Fibroblast of the aortic adventitia (primary cell): ENCODE data around the gene TDRKH. TPM values are rescaled to one million over a fixed set of nuclear protein-coding genes. Genes with fewer than 3 reads are reported as not detected.

Experiments
- DNase-seq: peaks from one replicate; pipeline ENCODE4 v3.0.0-alpha.2; 2010; ENCODE audit warnings: low read depth
- H3K4me3 ChIP-seq: 2 replicates; pipeline ENCODE4 v1.5.1; 2011; ENCODE audit warnings: low read depth, mild to moderate bottlenecking, control low read depth, low read length, moderate library complexity
- CTCF ChIP-seq: IDR thresholded peaks from 2 replicates; pipeline ENCODE4 v1.5.1; 2011; ENCODE audit warnings: mild to moderate bottlenecking, low read length, control low read depth, inconsistent platforms; ENCODE audit not compliant: insufficient read depth
- total RNA-seq: library from RNA; depleted of rRNA; stranded (reverse); fragments of >200 nt; gene quantifications from 2 replicates; pipeline ENCODE4 v1.2.3, GENCODE V29; 2012; ENCODE audit warnings: low replicate concordance

TDRKH gene
- total RNA-seq, 1 donor = 2.1 TPM

- DNase-seq = peak; percentile 17
These were observed 26.3 kb downstream of the TDRKH start for GRCh38 chr1:151763990-151764389.

DNA sequence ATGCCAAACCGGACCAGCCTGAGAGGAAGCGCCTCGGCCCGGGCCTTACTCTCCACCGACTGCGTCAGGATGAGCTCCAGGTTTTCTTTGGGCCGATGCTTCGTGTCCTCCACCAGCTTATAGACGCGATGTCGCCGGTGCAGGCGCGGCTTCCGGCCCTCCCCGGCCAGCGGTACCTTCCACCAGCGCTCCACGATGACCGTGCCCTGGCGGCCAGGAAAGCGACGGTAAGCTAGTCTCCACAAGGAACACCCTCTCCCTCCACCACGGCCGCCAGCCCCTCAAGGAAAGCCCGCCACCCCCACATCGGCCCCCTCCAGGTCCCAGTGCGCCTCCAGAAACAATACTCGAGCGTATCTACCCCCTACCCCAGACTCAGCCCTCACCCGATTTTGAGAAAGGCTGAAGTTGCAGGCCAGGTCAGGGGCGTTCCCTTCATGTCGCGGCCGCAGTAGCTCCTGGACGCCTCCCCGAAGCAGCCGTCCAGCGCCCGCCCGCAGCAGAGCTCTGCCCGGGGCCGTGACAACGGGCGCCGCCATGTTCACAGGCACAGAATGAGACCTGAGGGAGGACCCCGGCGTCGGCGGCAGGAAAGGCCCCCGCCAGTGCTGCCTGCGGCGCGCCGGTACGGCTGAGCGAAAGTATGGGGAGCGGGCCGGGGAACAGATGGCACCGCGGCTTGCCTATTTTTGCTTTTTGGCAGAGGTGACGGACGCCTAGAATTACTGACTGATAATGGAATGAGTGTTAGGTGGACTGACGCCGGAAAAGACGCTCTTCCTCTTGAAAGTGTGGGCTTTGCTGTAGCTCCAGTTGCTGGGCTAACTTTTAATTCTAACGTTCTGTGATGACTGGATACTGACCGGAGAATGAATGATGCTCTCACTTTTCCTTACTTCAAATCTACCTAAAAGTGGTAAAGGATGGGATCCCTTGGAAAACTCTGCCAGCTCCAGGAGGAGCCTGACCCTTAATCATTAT is 27.1 kb downstream of the TDRKH start, which contains the start of gene MRPL9:
MRPL9 (minus strand) TSS at position 556 of the 981 bp plus-strand sequence; CDS start at position 539, 17 bp downstream.
- no peak for TF ChIP-seq CTCF
- DNase-seq = peak; percentile 69
- H3K4me3 ChIP-seq = peak within 1 kb of the TSS; percentile 91

More at GRCh38 chr1:151763990-151764389, 26.3 kb downstream of the TDRKH start:
- peak overlapping the region; percentile 91 for H3K4me3 ChIP-seq
- TF ChIP-seq CTCF = no peak

GRCh38 chr1:151760597-151761385 is 29.5 kb downstream of the TDRKH start:
- TF ChIP-seq CTCF = no peak
- DNase-seq = no peak
- H3K4me3 ChIP-seq = no peak overlapping the region

DNA sequence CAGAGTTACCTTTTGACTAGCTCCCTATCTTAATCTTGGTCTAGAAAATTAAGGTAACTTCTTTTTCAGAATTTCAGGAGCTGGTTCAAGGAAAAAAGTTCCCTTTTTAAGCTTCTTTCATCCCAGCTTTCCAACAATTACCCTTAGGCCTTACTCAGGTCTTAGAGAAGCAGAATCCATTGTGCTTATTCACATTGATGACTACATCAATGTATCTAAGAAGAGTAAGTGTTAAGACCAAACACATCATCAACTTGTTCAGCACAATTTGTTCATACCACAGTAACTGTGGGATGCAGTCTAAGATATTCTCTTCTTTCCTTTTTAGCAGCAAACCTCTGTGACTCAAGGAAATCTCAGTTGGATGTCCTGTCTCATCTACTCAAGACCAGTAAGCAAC is 31.1 kb downstream of the TDRKH start:
- H3K4me3 ChIP-seq = no peak overlapping the region
- no peak for TF ChIP-seq CTCF
- DNase-seq = no peak

DNA sequence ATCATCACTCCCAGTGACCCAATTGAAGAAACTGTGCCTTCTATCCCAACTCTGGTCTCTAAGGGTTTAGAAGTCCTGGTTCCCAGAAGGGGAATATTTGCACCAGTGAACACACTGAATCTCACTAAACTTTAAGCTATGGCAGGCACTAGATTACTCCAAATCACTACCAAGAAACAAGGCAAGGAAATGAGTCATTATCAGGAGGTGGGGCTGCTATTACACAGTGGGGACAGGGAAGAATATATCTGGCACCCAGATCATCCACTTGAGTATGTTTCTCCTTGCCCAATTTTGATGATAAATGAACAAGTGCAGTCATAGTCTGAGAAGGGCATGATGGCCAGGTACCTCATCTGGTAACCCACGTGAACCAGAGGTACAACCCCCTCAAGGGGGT is 34.0 kb downstream of the TDRKH start:
- peak; percentile 36 for DNase-seq
- no peak for TF ChIP-seq CTCF

GRCh38 chr1:151741516-151741915 is 48.8 kb downstream of the TDRKH start:
- no peak for TF ChIP-seq CTCF
- H3K4me3 ChIP-seq = no peak overlapping the region
- DNase-seq = no peak

More for the DNA sequence above, 34.0 kb downstream of the TDRKH start:
- H3K4me3 ChIP-seq = no peak overlapping the region
